Measurements from ENCODE around the gene CCRL2. TPM values are rescaled to one million over a fixed set of nuclear protein-coding genes. Genes with fewer than 3 reads are reported as not detected.

CCRL2 gene
- total and polyA plus RNA-seq, 2 donors from 2014 or later, result 2.1 to 2.8 TPM

DNA sequence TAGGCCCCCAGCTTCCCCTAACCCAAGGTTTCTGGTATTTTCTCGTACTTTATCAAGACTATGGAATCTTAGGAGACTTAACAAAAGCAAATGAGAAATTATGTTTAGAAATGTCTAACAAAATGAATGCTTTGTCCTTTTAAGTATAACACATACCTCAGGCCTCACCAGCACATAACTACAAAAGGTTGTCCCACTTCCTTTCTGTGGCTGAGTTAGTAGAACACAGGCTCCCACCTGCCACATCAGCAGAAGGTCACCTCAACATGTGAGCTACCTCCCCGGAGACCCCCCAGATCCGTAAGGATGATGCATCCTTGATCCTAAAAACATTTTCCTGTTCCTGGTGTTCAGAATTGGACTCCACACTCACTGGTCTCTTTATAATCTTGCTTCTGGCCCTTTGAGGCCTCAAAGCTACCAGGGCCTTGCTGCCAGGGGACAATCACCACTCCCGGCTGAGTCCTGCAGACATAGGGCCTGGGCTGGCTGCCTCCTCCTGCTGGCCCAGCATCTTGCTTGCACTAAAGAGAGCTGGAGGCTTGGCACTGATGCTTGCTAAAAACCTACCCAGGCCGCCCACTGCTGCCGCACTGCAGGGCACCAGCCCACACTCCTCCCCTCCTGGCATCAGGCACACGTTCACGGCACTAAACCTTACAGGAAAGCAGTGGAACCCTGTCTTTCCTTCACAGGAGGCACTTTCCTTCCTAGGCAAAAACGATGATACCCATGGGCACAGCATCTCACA, 2.9 kb downstream of the CCRL2 start:
- H3K4me3 ChIP-seq (ENCODE audit: low read length in 3 of 3), result no peak overlapping the region
- DNase-seq, result no peak
- no peak for FAIRE-seq
- H3K9me3 ChIP-seq (ENCODE audit: control insufficient read depth in 2 of 3, insufficient read depth in 1 of 3, low read length in 3 of 3), result no peaks in the 10 kb centered on the region
- H3K36me3 ChIP-seq (ENCODE audit: control insufficient read depth in 2 of 3, insufficient read depth in 3 of 3, low read length in 3 of 3), result no peaks in the 10 kb centered on the region
- no peak overlapping the region for H3K27ac ChIP-seq (ENCODE audit: low read depth in 2 of 2, low read length in 2 of 2)
- intact Hi-C loops (cut with DNase I), result no loop called here
- TF ChIP-seq, protein P1, sequence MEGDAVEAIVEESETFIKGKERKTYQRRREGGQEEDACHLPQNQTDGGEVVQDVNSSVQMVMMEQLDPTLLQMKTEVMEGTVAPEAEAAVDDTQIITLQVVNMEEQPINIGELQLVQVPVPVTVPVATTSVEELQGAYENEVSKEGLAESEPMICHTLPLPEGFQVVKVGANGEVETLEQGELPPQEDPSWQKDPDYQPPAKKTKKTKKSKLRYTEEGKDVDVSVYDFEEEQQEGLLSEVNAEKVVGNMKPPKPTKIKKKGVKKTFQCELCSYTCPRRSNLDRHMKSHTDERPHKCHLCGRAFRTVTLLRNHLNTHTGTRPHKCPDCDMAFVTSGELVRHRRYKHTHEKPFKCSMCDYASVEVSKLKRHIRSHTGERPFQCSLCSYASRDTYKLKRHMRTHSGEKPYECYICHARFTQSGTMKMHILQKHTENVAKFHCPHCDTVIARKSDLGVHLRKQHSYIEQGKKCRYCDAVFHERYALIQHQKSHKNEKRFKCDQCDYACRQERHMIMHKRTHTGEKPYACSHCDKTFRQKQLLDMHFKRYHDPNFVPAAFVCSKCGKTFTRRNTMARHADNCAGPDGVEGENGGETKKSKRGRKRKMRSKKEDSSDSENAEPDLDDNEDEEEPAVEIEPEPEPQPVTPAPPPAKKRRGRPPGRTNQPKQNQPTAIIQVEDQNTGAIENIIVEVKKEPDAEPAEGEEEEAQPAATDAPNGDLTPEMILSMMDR (IDR thresholded peaks at IDR 0.05; ENCODE audit: borderline replicate concordance, extremely low read depth, insufficient read depth), result no peak
- H3K4me1 ChIP-seq (ENCODE audit: control insufficient read depth in 2 of 3, insufficient read depth in 2 of 3, low read depth in 1 of 3, low read length in 3 of 3), result peaks cover 0 to 12% (median 11%) of the 10 kb centered on the region in 3 donors
- no peak overlapping the region for H3K9ac ChIP-seq (ENCODE audit: low read length in 3 of 3)
- no peaks in the 10 kb centered on the region for H3K27me3 ChIP-seq (ENCODE audit: control insufficient read depth, insufficient read depth, low read length)

DNA sequence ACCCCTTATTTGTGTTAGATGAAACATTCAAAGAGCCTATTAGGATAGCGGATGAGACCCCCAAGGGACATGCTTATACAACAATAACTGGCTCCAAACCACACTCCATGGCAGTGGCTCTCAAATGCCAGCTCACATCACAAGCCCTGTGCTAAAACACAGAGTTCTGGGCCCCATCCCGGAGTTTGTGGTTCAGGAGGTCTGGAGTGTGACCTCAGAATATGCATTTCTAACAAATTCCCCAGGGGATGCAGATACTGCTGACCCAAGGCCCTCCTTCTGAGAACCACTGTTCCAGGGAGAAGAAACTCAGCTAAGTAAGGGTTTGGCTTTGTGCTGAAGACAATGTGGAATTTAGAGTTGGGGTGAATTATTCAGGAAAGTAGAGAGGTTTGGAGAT, 3.6 kb downstream of the CCRL2 start:
- Histone ChIP-seq H3K27ac (ENCODE audit: low read depth in 2 of 2, low read length in 2 of 2) (no peak overlapping the region), H3K4me1 (ENCODE audit: control insufficient read depth in 2 of 3, insufficient read depth in 2 of 3, low read depth in 1 of 3, low read length in 3 of 3) (peaks cover 0 to 9% (median 9%) of the 10 kb centered on the region in 3 donors)

DNA sequence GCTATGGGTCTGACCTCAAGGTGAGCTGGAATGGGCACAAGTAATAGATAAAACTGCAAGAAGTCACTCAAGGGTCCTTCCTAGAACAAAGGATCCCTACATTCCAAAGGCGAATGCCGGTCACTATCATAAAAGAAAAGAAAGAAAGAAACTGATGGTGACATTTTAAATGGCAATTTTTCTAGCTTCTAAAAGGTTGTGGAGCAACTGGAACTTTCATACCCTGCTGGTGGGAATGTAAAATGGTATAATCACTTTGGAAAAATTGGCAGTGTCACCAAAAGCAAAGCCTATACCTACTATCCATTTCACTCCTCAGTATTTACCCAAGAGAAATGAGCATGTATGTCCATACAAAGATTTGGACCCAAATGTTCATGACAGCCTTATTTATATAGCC, 4.2 kb downstream of the CCRL2 start:
- FAIRE-seq (no peak), DNase-seq (no peak)
- Histone ChIP-seq H3K9me3 (ENCODE audit: control insufficient read depth in 2 of 3, insufficient read depth in 1 of 3, low read length in 3 of 3) (no peaks in the 10 kb centered on the region), H3K27ac (ENCODE audit: low read depth in 2 of 2, low read length in 2 of 2) (no peak overlapping the region), H3K9ac (ENCODE audit: low read length in 3 of 3) (no peak overlapping the region), H3K4me1 (ENCODE audit: control insufficient read depth in 2 of 3, insufficient read depth in 2 of 3, low read depth in 1 of 3, low read length in 3 of 3) (peaks cover 0 to 9% (median 6%) of the 10 kb centered on the region in 3 donors), H3K36me3 (ENCODE audit: control insufficient read depth in 2 of 3, insufficient read depth in 3 of 3, low read length in 3 of 3) (no peaks in the 10 kb centered on the region), H3K4me3 (ENCODE audit: low read length in 3 of 3) (no peak overlapping the region), H3K27me3 (ENCODE audit: control insufficient read depth, insufficient read depth, low read length) (no peaks in the 10 kb centered on the region)
- TF ChIP-seq, protein P1 (IDR thresholded peaks at IDR 0.05; ENCODE audit: borderline replicate concordance, extremely low read depth, insufficient read depth), result no peak
- intact Hi-C loops (cut with DNase I), result no loop called here

More for the DNA sequence above, 3.6 kb downstream of the CCRL2 start:
- no peak for FAIRE-seq
- TF ChIP-seq, protein P1 (IDR thresholded peaks at IDR 0.05; ENCODE audit: borderline replicate concordance, extremely low read depth, insufficient read depth), result no peak
- Histone ChIP-seq H3K27me3 (ENCODE audit: control insufficient read depth, insufficient read depth, low read length) (no peaks in the 10 kb centered on the region), H3K9me3 (ENCODE audit: control insufficient read depth in 2 of 3, insufficient read depth in 1 of 3, low read length in 3 of 3) (no peaks in the 10 kb centered on the region), H3K9ac (ENCODE audit: low read length in 3 of 3) (no peak overlapping the region), H3K4me3 (ENCODE audit: low read length in 3 of 3) (no peak overlapping the region), H3K36me3 (ENCODE audit: control insufficient read depth in 2 of 3, insufficient read depth in 3 of 3, low read length in 3 of 3) (no peaks in the 10 kb centered on the region)
- intact Hi-C loops (cut with DNase I), result no loop called here
- DNase-seq, result no peak

Data from kidney (tissue), 14 donors.